GM18519 (cell line): ENCODE data around the gene CNPY4.

Experiments
- ATAC-seq: cut with Tn5 transposase; IDR thresholded peaks from one replicate; pipeline ENCODE4 v1.9.1; 2021; ENCODE audit warnings: mild to moderate bottlenecking, moderate library complexity; ENCODE audit not compliant: unreplicated experiment, low FRiP score

CNPY4 gene, protein sequence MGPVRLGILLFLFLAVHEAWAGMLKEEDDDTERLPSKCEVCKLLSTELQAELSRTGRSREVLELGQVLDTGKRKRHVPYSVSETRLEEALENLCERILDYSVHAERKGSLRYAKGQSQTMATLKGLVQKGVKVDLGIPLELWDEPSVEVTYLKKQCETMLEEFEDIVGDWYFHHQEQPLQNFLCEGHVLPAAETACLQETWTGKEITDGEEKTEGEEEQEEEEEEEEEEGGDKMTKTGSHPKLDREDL

DNA sequence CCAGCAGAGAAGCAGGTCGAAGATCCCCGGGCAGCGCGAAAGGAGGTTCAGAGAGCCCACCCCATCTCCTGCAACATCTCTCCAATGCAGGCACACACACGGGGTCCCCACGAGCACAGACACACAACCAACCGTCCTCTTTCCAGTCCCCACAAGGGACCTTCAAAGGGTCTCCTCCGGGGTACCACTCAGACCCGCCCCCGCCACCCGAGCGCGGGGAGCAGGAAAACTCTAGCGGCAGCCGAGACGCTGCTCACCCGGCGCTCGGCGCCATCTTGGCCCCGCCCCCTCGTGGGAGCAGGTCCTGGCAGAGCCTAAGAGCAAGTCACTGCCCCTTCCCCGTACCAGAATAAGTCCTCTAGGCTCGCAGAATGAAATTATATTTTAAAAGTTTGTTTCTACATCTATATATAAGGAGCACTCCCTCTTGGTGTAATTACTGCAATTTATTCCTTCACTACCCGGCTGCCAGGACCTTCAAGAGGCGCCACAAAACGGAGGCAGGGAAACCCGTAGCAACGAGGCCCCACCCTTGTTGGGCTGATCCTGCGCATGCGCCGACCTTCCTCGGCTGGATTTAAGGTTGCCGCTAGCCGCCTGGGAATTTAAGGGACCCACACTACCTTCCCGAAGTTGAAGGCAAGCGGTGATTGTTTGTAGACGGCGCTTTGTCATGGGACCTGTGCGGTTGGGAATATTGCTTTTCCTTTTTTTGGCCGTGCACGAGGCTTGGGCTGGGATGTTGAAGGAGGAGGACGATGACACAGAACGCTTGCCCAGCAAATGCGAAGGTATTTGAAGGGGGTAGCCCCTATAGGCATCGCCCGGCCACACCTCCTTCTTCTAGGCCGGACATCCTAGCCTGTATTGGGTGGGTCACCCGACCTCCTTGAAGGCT, at the start of gene CNPY4, which contains the start of gene TAF6:
Gene CNPY4 (plus strand): TSS at position 563 of the 898 bp plus-strand sequence. CDS start 111 bp downstream, at position 674.
Gene TAF6 (minus strand): TSS at position 287 of the 898 bp plus-strand sequence. CDS start 5,149 bp downstream, outside the sequence.
- peak; percentile 64 for ATAC-seq

DNA sequence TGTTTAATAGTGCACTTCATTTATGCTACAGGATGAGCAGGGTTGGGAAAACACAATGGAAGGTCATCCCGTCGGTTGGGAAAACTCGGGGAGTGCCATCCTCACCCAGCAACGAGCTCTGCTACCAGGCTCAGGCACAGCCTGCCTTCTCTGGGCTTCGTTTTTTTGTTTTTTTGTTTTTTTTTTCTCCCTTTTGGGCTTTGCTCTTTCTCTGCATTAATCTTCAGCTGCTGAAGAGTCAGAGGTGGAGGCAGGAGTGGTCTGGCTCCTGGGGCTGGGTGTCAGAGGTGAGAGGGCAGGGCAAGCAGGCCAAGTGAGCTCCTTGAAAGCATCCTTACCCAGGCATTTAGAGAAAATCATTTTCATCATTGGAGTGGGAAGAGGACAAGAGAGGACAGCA, 49.4 kb upstream of the CNPY4 start:
- no peak for ATAC-seq

DNA sequence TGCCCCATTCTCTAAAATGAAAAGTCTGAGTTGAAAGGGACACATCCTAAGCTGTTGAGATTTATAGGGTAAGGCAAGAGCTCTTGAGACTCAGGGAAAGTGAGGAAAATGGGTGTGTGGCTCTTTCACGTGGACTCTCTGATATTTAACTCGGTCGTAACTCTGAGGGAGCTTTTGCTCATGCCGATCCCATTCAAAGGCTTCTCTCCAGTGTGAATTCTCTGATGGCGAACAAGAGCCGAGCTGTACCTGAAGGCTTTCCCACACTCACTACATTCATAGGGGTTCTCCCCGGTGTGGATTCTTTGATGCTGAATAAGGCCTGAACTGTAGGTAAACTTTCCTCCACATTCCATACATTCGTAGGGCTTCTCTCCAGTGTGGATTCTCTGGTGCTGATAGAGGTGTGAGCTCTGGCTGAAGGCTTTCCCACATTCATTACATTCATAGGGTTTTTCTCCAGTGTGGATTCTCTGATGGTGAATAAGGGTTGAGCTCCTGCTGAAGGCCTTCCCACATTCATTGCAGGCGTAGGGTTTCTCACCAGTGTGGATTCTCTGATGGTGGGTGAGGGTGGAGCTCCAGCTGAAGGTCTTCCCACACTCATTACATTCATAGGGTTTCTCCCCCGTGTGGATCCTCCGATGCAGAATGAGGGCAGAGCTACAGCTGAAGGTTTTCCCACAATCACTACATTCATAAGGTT, 48.3 kb upstream of the CNPY4 start:
- no peak for ATAC-seq

DNA sequence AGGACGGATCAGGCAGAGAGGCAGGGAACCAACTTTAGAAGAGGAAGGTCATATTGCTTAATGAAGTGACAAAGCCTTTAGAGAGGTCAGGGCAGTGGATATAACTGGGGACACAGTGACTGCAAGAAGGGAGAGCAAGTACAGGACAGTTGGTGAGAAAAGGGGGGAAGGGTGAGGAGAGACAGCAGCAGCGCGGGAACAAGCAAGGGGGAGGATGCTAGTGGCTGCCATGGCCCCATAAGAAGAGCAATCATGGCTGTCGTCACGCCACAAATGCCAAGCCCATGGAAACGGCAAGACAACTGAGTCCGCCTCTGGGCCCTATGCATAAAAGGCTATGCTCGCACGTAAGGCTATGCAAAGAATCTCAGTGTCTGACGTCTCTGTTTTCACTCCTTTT, 47.0 kb upstream of the CNPY4 start:
- no peak for ATAC-seq

DNA sequence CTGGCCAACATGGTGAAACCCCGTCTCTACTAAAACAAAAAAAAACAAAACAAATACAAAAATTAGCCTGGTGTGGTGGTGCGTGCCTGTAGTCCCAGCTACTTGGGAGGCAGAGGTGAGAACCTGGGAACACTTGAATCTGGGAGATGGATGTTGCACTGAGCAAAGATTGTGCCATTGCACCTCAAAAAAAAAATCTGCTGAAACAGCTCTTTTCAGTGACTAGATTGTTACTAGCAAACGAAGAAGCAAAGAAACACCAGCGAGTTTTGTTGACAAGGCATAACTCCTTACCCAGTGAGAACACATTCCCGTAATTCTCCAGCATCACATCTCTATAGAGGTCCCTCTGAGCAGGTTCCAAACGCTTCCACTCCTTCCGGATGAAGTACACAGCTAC, 44.6 kb upstream of the CNPY4 start:
- ATAC-seq, result no peak

DNA sequence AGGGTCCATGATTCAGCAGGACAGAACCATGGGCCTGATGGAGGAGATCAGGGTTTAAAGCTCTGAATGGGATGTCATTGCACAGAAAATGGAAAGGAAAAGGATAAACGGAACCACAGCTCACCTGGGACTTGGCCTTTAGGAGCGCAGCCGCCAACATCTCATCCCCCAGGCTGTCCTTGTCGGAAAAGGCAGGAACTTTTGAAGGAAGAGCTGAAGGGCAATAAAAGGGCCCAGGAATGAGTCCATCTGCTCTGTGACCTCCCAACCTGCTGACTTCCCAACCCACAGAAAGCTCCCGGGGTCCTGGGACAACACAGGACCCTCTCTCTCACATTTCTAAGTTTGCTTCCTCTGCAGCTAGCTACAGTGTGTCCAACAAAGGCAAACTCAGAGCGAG, 44.0 kb upstream of the CNPY4 start:
- ATAC-seq, result no peak

DNA sequence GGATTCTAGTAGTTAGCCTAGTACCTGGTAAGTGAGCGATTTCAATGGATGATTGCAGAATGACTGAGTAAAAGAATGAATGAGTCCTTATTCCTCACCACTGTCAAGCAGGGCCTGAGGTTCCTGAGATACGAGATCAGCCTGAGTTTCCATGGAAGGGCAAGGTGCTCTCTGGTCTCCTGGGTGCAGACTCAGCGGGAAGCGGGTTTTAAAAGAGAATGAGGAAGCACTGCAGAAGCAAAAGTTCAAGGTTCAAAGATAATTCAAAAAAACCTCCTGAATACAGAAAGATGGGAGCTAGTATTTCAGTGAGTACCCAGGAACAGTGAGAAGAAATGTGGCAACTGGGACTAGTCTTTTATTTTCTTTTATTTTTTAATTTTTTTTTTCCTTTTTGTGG, 42.2 kb upstream of the CNPY4 start:
- ATAC-seq, result no peak

DNA sequence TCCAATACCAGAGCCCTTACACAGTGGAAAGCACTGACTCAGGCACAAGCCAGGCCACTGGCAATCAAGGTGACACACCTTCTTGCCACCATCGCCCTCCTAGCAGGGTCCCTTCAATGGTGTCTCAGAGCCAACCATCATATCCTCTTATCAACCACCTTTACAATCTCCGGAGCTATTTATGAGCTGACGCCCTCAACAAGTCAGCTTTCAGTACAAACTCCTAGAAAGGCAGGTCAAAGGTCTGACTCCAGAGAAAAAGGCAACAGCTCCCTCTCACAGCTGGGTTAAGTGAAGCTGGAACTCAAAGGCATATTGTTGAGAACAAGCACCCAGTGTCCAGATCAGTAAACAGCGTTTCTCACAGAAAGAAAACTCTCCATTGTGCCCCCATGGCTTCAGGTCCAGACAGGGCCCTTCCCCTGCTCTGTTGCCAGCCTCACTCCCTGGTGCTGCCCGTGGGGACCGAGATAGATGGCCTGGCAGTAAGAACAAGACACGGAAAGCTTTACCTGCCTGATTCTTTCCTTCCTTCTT, 40.3 kb upstream of the CNPY4 start:
- no peak for ATAC-seq

DNA sequence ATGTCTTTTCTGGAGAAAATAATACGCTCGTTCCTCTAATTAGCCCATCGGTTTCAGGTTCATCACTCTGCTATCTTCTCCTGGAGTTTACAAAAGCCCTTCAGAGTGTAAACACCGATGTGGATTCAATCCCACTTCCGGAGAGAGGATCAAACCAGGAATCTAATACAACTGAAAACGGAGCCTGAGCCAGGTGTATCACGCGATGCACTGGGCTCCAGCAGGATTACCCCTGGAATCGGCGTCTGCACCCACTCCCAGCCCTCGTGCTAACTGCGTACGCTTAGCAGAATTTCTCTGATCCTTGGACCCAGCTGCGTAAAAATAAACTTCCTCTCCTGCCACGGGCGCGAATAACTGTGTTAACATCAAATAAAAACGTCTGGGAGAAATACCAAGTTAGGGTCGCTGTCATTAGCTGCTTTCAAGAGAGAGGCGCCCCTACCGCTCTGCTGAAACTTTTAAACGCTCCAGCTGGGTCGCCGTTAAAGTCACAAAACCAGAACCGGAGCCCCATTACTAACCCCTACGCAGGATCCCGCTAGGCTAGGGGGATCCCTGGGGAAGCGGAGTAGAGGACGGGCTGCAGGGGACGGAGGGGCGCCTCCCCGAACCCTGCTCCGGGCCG, 38.4 kb upstream of the CNPY4 start:
- no peak for ATAC-seq

DNA sequence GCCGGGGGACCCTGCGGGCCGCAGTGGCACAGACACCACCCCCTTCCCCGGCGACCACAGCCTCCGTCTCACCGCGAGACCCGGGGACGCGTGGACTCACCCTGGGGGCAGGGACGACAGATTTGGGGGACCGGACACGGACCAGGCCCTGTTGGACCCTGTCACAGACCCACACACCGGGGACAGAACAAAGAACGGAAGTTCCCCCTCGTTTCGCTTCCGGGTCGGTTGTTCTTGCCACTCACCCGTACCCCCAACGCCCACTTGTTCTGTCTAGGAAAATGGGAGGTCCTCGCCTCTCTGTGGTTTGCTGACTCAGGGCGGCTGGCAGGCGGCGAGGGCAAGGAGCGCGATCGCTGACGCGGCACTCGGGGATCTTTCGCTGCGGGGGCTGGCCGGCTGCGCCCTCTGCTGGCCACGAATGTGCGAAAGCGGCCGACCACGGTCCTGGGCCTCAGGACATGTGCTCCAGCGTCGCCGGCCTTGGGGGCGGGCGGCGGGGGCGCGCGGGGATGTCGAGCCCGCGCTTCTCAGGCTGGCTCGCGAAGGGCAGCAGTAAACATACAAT, 37.8 kb upstream of the CNPY4 start, which contains the start of gene ZNF3:
Gene ZNF3 (minus strand): TSS at position 189 of the 568 bp plus-strand sequence. CDS start 4,366 bp downstream, outside the sequence.
- ATAC-seq, result peak; percentile 45

DNA sequence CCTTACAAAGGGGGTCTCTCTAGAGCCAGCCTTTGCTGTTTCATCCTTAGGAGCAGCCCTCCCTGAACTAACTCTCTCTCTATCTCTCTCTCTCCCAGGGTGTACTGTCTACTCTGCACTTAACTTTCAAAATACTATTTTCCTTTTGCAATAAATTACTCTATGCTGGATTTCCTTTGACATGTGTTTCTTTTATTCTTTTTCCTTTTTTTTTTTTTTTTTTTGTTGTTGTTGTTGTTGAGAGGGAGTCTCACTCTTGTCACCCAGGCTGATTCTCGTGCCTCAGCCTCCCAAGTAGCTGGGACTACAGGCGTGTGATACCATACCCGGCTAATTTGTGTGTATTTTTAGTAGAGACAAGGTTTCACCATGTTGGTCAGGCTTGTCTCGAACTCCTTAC, 36.5 kb upstream of the CNPY4 start:
- no peak for ATAC-seq

DNA sequence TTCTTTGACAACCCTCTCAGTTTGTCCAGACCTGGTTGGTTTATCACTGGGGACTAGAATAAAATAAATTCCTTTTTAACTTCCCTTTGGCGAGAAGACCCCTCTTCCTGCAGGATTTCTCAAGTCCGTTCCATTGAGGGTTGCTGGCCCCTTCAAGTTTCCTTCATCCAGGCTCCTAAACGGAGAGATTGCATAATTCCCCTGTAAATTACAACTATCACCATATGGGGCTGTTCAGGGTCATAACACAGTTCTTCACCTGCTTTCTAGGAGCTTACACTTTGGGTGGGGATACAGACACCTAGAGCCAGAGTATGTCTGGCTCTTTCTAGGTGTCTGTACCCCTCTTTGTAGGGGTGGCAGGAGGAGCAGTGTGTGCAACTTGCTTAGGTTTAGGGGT, 33.9 kb upstream of the CNPY4 start:
- ATAC-seq, result no peak

DNA sequence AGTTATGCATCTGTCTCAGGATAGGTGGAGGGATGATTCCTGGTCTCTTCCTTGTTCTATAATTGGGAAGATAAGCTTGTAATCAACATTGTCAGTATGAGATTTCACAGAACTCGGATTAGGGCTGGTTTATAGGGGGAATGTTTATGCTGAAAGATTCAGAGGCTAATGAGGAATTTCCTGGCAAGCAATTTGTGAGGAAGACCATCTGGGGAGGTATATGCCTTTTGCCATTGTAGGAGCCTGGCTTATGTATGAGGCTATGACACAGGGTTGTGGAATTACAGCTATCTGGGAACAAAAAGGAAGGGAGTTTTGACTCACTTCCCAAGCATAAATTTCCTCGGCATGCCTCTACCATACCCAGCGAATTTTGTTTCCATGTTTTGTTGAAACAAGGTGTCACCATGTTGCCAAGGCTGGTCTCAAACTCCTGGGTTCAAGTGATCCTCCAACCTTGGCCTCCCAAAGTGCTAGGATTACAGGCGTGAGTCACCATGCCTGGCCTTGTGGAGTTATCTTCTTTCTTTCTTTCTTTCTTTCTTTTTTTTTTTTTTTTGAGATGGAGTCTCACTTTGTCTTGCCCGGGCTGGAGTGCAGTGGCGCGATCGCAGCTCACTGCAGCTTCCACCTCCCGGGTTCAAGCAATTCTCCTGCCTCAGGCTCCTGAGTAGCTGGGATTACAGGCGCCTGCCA, 32.2 kb upstream of the CNPY4 start:
- ATAC-seq, result no peak

DNA sequence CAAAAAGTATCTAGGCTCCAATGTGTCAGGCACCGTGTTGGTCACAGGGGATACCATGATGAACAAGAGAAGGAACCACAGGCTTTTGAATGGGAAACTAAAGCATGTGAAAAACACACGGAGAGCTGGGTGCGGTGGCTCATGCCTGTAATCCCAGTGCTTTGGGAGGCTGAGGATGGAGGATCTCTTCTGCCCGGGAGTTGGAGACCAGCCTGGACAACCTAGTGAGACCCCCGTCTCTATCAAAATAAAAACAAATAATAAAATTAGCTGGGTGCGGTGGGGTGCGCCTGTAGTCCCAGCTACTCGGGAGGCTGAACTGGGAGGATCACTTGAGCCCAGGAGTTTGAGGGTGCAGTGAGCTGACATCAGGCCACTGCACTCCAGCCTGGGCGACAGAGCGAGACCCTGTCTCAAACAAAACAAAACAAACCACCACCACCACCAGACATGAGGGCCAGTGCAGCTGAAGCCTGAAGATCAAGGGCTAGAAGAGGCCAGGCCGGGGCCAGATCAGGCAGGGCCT, 31.3 kb upstream of the CNPY4 start:
- ATAC-seq, result no peak

DNA sequence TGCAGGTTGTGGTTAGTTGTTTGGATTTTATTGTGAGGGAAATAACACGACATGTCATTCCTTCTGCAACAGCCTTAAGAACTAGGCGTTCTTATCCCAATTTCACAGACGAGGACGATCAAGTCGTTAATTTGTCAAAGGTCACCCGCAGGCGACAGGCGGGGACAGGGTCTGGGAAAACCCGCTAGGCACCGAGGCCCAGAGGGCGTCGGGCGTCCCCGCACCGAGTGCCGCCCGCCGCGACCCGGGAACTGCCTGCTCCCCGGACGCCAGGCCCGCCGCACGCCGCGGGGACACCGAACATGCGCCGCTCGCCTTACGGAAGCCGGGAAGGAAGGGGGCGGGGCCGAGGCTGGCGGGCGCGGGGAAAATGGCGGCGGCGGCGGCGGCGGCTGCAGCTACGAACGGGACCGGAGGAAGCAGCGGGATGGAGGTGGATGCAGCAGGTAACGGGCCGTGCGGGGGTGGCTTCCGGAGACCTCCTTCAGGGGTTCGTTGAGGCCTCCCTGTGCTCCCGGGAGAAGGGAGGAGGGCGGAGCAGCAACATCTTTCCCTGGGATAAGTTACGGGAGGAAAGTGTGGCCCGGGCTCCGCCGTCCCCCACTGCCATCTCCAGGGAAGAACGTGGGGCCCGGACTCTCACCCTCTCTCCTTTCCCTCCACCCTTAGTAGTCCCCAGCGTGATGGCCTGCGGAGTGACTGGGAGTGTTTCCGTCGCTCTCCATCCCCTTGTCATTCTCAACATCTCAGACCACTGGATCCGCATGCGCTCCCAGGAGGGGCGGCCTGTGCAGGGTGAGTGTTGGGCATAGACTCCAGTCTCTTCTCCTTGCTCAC, 30.6 kb upstream of the CNPY4 start, which contains the start of gene COPS6:
Gene COPS6 (plus strand): TSS at position 349 of the 837 bp plus-strand sequence. CDS start 22 bp downstream, at position 371.
- no peak for ATAC-seq

DNA sequence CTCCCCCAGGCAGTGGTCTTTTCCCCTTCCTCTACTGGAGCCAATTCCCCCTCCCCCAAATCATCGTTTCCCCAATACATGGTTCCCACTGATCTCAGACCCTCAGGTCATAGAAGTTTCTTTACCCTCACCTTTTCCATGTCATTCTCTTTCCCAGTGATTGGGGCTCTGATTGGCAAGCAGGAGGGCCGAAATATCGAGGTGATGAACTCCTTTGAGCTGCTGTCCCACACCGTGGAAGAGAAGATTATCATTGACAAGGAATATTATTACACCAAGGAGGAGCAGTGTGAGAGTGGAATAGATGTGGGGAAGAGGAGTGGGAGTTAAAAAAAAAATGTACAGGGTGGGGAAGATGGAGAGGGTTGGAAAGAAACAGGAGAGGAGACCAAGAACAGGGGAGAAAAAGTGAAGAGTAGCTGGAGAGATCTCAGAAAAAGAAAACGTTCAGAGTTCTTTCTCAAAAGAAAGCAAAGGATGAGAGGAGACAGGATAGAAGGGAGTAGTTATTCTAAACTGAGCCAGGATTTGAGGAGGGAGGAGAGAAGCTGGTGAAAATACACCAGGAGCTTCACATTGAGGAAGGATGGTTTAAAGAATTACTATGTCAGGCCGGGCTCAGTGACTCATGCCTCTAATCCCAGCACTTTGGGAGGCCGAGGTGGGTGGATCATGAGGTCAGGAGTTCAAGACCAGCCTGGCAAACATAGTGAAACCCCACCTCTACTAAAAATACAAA, 29.8 kb upstream of the CNPY4 start:
- ATAC-seq, result no peak
